Inferior parietal cortex (tissue), 1 donor: ENCODE data around the gene IGF2R.

Source experiments
- DNase-seq: peaks from one replicate; pipeline ENCODE4 v3.0.0-alpha.2; 2016; ENCODE audit errors: extremely low spot score

IGF2R gene

GRCh38 chr6:160043784-160044183 lies 74.9 kb downstream of the IGF2R start:
- DNase-seq: no peak

- no peak for DNase-seq
These were observed 75.8 kb downstream of the IGF2R start for GRCh38 chr6:160044687-160045086.

GRCh38 chr6:160048471-160048870 lies 79.6 kb downstream of the IGF2R start:
- no peak for DNase-seq

- no peak for DNase-seq
These were observed 80.5 kb downstream of the IGF2R start for GRCh38 chr6:160049346-160049745.

GRCh38 chr6:160050022-160050421 lies 81.1 kb downstream of the IGF2R start:
- DNase-seq: no peak

GRCh38 chr6:160051390-160051789 lies 82.5 kb downstream of the IGF2R start:
- no peak for DNase-seq

- DNase-seq: no peak
These were observed 85.4 kb downstream of the IGF2R start for GRCh38 chr6:160054271-160054670.

GRCh38 chr6:160054913-160055312 lies 86.0 kb downstream of the IGF2R start:
- DNase-seq: no peak

- no peak for DNase-seq
These were observed 86.5 kb downstream of the IGF2R start for GRCh38 chr6:160055378-160055777.

- no peak for DNase-seq
These were observed 86.9 kb downstream of the IGF2R start for GRCh38 chr6:160055813-160056212.

- DNase-seq: no peak
These were observed 88.2 kb downstream of the IGF2R start for GRCh38 chr6:160057080-160057479.

- DNase-seq: no peak
These were observed 89.8 kb downstream of the IGF2R start for GRCh38 chr6:160058603-160059215.

GRCh38 chr6:160060221-160060620 lies 91.3 kb downstream of the IGF2R start:
- DNase-seq: no peak

GRCh38 chr6:160060920-160061447 lies 92.1 kb downstream of the IGF2R start:
- no peak for DNase-seq

- no peak for DNase-seq
These were observed 95.0 kb downstream of the IGF2R start for GRCh38 chr6:160063771-160064413.

- no peak for DNase-seq
These were observed 96.3 kb downstream of the IGF2R start for GRCh38 chr6:160065200-160065599.

GRCh38 chr6:160067564-160067963 lies 98.7 kb downstream of the IGF2R start:
- no peak for DNase-seq

- no peak for DNase-seq
These were observed 99.5 kb downstream of the IGF2R start for GRCh38 chr6:160068346-160068745.

GRCh38 chr6:160069050-160069454 lies 100.2 kb downstream of the IGF2R start:
- DNase-seq: no peak

GRCh38 chr6:160069459-160069858 lies 100.6 kb downstream of the IGF2R start:
- DNase-seq: no peak

- DNase-seq: no peak
These were observed 101.5 kb downstream of the IGF2R start for GRCh38 chr6:160070427-160070826.

GRCh38 chr6:160070831-160071230 lies 101.9 kb downstream of the IGF2R start:
- no peak for DNase-seq
